Measurements from ENCODE around the gene AKNA.

AKNA gene

DNA sequence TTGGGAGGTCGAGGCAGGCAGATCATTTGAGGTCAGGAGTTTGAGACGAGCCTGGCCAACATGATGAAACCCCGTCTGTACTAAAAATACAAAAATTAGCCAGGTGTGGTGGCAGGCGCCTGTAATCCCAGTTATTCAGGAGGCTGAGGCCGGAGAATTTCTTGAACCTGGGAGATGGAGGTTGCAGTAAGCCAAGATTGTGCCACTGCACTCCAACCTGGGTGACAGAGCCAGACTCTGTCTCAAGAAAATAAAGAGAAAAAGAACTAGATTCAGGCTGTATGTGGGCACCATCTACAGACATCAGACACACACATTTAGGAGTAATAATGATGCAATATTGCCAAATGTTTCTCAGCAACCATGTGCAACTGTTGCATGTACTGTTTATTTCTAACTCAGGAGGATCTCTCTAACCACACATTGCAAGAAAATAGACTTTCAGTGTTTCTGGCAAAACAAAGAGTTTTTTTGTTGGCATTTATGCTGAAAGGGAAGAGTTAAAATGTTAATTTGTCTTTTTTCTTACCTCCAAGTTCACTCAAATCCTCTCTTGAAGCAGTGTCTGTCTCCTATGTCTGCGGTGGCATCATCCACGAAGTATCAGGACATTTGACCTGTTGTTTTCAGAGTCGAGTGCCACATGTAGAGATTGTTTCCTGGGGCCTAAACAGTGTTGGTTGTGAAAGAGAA, 70.0 kb downstream of the AKNA start:
- Histone ChIP-seq H3K27ac (ENCODE audit: low read depth, low read length) (no peak overlapping the region), H3K9ac (ENCODE audit: low read depth in 1 of 2, low read length in 2 of 2) (no peak overlapping the region), H3K36me3 (ENCODE audit: control insufficient read depth in 1 of 2, insufficient read depth in 2 of 2, low read length in 2 of 2) (no peaks in the 10 kb centered on the region), H3K4me3 (ENCODE audit: low read depth in 1 of 2, low read length in 2 of 2) (no peak overlapping the region), H3K4me1 (ENCODE audit: control insufficient read depth in 1 of 2, insufficient read depth in 2 of 2, low read length in 2 of 2) (no peaks in the 10 kb centered on the region), H3K27me3 (ENCODE audit: control insufficient read depth in 1 of 2, insufficient read depth in 2 of 2, low read length in 2 of 2) (no peaks in the 10 kb centered on the region), H3K9me3 (ENCODE audit: control insufficient read depth in 1 of 2, low read length in 2 of 2) (no peaks in the 10 kb centered on the region)

DNA sequence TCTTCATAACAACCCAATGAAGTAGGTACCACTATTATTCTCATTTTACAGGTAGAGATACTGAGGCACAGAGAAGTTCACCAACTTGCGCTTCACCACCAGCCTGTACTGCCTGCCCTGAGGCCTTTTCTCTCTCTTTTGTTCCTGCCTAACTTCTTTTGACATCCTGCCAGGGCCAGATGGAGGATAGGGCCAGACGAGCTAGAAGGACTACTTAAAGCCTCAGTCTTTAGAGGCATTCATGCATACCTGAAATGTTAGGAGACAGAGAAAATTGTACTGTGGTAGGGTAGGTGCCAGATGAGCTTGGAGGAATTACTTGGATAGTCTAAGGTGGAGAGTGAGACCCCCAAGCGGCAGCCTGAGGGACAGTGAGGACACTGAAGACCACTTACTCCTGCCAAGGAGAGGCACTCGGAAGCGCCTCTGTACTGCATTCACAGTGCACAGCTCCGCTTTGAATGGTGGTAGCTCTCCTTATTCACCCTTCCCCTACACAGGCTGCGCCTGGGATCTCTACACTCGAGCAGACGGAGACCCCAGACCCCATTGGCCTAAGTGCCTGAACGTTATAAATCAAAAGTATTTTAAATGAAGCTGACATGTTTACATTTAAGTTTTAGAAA, 71.1 kb downstream of the AKNA start:
- Histone ChIP-seq H3K27me3 (ENCODE audit: control insufficient read depth in 1 of 2, insufficient read depth in 2 of 2, low read length in 2 of 2) (no peaks in the 10 kb centered on the region), H3K9ac (ENCODE audit: low read depth in 1 of 2, low read length in 2 of 2) (no peak overlapping the region), H3K9me3 (ENCODE audit: control insufficient read depth in 1 of 2, low read length in 2 of 2) (no peaks in the 10 kb centered on the region), H3K27ac (ENCODE audit: low read depth, low read length) (no peak overlapping the region), H3K4me3 (ENCODE audit: low read depth in 1 of 2, low read length in 2 of 2) (no peak overlapping the region), H3K36me3 (ENCODE audit: control insufficient read depth in 1 of 2, insufficient read depth in 2 of 2, low read length in 2 of 2) (no peaks in the 10 kb centered on the region), H3K4me1 (ENCODE audit: control insufficient read depth in 1 of 2, insufficient read depth in 2 of 2, low read length in 2 of 2) (no peaks in the 10 kb centered on the region)

DNA sequence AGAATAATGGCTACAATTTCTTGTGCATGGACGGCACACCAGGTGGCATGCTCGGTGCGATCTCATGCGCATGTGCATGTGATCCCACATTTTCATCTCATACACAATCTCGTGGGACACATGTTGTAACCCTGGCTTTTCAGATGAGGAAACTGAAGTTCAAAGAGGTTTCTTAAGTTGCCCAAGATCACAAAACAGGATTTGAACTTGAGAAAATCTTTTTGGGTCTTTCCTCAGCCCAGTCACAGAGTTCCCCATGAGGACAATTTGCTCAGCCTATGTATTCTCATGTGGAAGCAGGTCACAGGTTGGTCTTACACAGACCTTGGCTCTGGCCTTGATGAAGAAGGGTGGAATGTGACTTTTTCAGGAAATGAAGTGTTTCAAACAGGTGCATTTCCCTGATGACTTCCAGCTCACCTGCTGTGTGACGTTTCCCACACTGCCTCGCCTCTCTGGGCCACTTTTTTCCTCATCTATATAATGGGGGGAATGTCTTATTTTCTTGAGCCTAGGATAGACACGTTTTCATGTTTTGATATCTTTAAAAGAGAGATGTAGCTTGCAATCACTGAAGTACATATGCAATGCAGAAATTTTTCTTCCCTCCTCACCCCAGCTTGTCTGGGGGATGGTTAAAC, 71.9 kb downstream of the AKNA start:
- no peak overlapping the region for H3K9ac ChIP-seq (ENCODE audit: low read depth in 1 of 2, low read length in 2 of 2)
- no peaks in the 10 kb centered on the region for H3K36me3 ChIP-seq (ENCODE audit: control insufficient read depth in 1 of 2, insufficient read depth in 2 of 2, low read length in 2 of 2)
- no peak overlapping the region for H3K27ac ChIP-seq (ENCODE audit: low read depth, low read length)
- H3K4me1 ChIP-seq (ENCODE audit: control insufficient read depth in 1 of 2, insufficient read depth in 2 of 2, low read length in 2 of 2): no peaks in the 10 kb centered on the region
- no peaks in the 10 kb centered on the region for H3K9me3 ChIP-seq (ENCODE audit: control insufficient read depth in 1 of 2, low read length in 2 of 2)
- H3K27me3 ChIP-seq (ENCODE audit: control insufficient read depth in 1 of 2, insufficient read depth in 2 of 2, low read length in 2 of 2): no peaks in the 10 kb centered on the region
- no peak overlapping the region for H3K4me3 ChIP-seq (ENCODE audit: low read depth in 1 of 2, low read length in 2 of 2)

DNA sequence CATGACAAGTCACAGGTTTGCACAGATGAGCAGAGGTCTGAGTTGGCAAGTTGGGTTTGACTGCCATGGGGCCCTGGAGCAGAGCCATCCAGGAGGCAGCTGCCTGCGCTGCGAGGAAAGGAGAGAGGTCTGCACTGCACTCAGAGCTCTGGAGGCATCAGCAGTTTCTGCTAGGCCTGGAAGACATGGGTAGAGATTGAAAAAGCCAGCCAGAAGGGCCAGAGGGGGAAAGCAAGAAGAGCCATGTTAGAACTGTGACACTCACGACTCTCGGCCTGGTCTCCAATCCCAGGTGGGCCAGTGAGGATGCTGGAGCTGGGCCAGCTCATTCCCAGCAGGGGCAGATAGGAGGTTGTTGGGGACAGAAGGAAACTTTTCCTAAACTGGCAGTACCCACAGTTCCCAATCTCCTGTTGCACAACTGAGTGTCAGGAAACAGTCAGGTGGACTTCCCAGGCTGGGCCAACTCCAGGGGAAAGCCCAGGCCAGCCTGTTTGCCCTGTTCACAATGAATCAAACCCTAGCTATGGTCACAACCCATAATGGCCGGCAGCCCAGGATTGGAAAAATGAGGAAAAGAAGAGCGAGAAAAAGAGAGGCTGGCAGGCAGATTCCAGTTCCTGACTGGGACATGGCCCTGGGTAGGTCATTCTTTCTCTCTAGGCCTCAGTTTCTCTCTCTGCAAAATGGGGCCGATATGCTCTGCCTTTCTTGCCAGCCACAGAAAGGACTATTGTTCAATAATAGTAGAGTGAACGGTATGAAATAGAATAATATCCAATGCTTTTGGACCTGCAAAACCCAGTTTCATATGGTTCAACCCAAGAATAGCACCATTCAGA, 72.7 kb downstream of the AKNA start:
- H3K4me3 ChIP-seq (ENCODE audit: low read depth in 1 of 2, low read length in 2 of 2): no peak overlapping the region
- no peaks in the 10 kb centered on the region for H3K4me1 ChIP-seq (ENCODE audit: control insufficient read depth in 1 of 2, insufficient read depth in 2 of 2, low read length in 2 of 2)
- H3K36me3 ChIP-seq (ENCODE audit: control insufficient read depth in 1 of 2, insufficient read depth in 2 of 2, low read length in 2 of 2): no peaks in the 10 kb centered on the region
- no peak overlapping the region for H3K27ac ChIP-seq (ENCODE audit: low read depth, low read length)
- no peak overlapping the region for H3K9ac ChIP-seq (ENCODE audit: low read depth in 1 of 2, low read length in 2 of 2)
- no peaks in the 10 kb centered on the region for H3K9me3 ChIP-seq (ENCODE audit: control insufficient read depth in 1 of 2, low read length in 2 of 2)
- H3K27me3 ChIP-seq (ENCODE audit: control insufficient read depth in 1 of 2, insufficient read depth in 2 of 2, low read length in 2 of 2): no peaks in the 10 kb centered on the region

DNA sequence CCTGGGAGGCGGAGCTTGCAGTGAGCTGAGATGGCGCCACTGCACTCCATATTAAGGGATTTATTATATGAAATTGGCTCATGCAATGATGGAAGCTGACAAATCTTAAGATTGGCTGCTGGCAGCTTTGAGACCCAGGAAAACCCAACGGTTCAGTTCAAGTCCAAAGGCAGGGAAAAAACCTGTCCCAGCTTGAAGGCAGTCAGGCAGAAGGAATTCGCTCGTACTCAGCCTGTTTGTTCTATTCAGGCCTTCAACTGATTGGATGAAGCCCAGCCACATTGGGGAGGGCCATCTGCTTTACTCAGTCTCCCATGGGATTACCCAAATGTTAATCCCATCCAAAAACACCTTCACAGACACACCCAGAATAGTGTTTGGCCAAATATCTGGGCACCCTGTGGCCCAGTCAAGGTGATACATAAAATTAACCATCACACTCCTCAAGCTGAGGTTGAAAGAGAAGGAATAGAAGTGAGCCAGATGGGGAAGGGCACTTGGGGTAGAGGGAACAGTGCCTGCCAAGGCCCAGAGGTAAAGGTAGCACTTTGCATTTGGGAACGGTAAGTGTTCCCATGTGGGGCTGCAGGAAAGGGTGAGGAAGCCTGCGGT, 73.4 kb downstream of the AKNA start:
- Histone ChIP-seq H3K9ac (ENCODE audit: low read depth in 1 of 2, low read length in 2 of 2) (no peak overlapping the region), H3K27me3 (ENCODE audit: control insufficient read depth in 1 of 2, insufficient read depth in 2 of 2, low read length in 2 of 2) (no peaks in the 10 kb centered on the region), H3K9me3 (ENCODE audit: control insufficient read depth in 1 of 2, low read length in 2 of 2) (no peaks in the 10 kb centered on the region), H3K36me3 (ENCODE audit: control insufficient read depth in 1 of 2, insufficient read depth in 2 of 2, low read length in 2 of 2) (no peaks in the 10 kb centered on the region), H3K4me3 (ENCODE audit: low read depth in 1 of 2, low read length in 2 of 2) (no peak overlapping the region), H3K27ac (ENCODE audit: low read depth, low read length) (no peak overlapping the region), H3K4me1 (ENCODE audit: control insufficient read depth in 1 of 2, insufficient read depth in 2 of 2, low read length in 2 of 2) (no peaks in the 10 kb centered on the region)

DNA sequence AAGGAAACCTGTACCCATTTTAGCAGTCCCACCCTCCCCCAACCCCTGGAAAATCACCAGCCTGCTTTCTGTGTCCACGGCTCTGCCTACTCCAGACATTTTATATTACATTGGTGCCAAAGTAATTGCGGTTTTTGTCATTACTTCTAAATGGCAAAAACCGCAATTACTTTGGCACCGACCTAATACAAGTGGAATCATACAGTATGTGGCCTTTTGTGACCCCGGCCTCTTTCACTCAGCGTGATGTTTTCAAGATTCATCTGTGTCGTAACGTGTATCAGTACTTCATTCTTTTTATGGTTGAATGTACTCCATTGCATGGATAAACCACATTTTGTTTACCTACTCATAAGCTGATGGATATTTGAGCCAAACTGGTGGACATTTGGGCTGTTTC, 74.6 kb downstream of the AKNA start:
- Histone ChIP-seq H3K9me3 (ENCODE audit: control insufficient read depth in 1 of 2, low read length in 2 of 2) (no peaks in the 10 kb centered on the region), H3K36me3 (ENCODE audit: control insufficient read depth in 1 of 2, insufficient read depth in 2 of 2, low read length in 2 of 2) (peaks cover 0 to under 1% of the 10 kb centered on the region in 2 donors), H3K27ac (ENCODE audit: low read depth, low read length) (no peak overlapping the region)

DNA sequence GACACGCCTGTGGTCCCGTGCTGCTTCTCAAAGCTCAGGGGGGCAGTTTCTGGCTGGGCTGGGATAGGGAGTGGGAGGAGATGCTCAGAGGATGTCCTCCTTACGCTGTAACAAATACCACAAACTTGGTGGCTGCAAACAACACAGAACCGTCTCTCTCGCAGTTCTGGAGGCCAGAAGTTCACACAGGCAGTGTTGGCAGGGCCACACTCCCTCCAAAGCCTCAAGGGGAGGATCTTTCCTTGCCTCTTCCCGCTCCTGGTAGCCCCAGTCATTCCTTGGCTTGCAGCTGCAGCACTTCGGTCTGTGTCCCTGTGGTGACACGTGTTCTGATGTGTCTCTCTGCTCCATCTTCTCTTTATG, 75.3 kb downstream of the AKNA start:
- no peak overlapping the region for H3K27ac ChIP-seq (ENCODE audit: low read depth, low read length)
- H3K9ac ChIP-seq (ENCODE audit: low read depth in 1 of 2, low read length in 2 of 2): no peak overlapping the region
- no peaks in the 10 kb centered on the region for H3K27me3 ChIP-seq (ENCODE audit: control insufficient read depth in 1 of 2, insufficient read depth in 2 of 2, low read length in 2 of 2)
- no peak overlapping the region for H3K4me3 ChIP-seq (ENCODE audit: low read depth in 1 of 2, low read length in 2 of 2)
- no peaks in the 10 kb centered on the region for H3K9me3 ChIP-seq (ENCODE audit: control insufficient read depth in 1 of 2, low read length in 2 of 2)
- H3K4me1 ChIP-seq (ENCODE audit: control insufficient read depth in 1 of 2, insufficient read depth in 2 of 2, low read length in 2 of 2): no peaks in the 10 kb centered on the region
- H3K36me3 ChIP-seq (ENCODE audit: control insufficient read depth in 1 of 2, insufficient read depth in 2 of 2, low read length in 2 of 2): peaks cover 0 to 5% of the 10 kb centered on the region in 2 donors

More for the DNA sequence above, 74.6 kb downstream of the AKNA start:
- Histone ChIP-seq H3K4me3 (ENCODE audit: low read depth in 1 of 2, low read length in 2 of 2) (no peak overlapping the region), H3K9ac (ENCODE audit: low read depth in 1 of 2, low read length in 2 of 2) (no peak overlapping the region), H3K27me3 (ENCODE audit: control insufficient read depth in 1 of 2, insufficient read depth in 2 of 2, low read length in 2 of 2) (no peaks in the 10 kb centered on the region), H3K4me1 (ENCODE audit: control insufficient read depth in 1 of 2, insufficient read depth in 2 of 2, low read length in 2 of 2) (no peaks in the 10 kb centered on the region)

DNA sequence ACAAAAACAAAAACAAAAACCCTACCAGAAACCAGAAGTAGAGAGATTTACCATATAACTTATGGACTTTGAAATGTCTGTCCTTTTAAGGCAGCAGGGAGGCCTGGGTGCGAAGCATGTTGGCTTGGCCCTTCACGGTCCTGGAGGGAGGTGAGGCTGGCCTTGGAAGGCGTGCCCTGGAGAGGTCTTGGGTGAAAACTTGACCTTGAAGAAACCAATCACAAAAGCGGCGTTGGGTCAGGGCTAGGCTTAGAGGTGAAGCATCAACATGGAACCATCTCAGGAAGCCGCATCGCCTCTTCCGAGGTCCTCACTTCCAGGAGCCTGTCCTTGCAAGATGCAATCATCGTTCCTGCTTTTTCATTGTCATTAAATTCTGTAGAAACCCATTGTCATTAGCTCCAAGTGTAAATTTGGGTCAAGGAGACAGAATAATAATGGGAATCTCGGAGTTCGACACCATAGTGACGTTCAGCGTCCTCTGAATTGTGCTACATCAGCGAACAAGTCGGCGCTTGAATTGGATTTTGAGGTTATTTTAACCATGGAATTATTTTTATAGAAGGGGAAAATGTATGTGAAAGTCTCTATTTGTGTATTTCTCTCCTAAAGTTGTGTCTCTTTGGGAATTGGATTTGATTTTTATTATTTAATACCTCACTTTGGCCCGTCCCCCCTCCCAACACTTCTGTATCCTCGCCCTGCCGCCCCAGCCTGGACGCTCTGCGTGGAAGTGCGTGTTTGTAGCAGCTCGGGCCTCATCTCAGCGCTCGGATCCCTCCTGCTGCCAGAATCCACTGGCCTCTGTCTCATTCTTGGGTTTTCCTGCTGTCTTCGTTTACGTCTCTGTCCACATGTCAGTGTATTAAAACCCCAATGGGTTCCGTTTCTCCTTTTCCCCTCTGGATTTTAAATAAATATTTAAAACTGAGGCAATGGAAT, 75.9 kb downstream of the AKNA start:
- Histone ChIP-seq H3K4me1 (ENCODE audit: control insufficient read depth in 1 of 2, insufficient read depth in 2 of 2, low read length in 2 of 2) (no peaks in the 10 kb centered on the region), H3K36me3 (ENCODE audit: control insufficient read depth in 1 of 2, insufficient read depth in 2 of 2, low read length in 2 of 2) (peaks cover 0 to 5% of the 10 kb centered on the region in 2 donors), H3K27me3 (ENCODE audit: control insufficient read depth in 1 of 2, insufficient read depth in 2 of 2, low read length in 2 of 2) (no peaks in the 10 kb centered on the region), H3K4me3 (ENCODE audit: low read depth in 1 of 2, low read length in 2 of 2) (no peak overlapping the region), H3K27ac (ENCODE audit: low read depth, low read length) (no peak overlapping the region), H3K9ac (ENCODE audit: low read depth in 1 of 2, low read length in 2 of 2) (no peak overlapping the region), H3K9me3 (ENCODE audit: control insufficient read depth in 1 of 2, low read length in 2 of 2) (no peaks in the 10 kb centered on the region)
